GM13976 (cell line): ENCODE data around the gene GABBR2.
"Not testable (repeated sequence)": the region's sequence is repeated elsewhere in the genome, so short reads cannot be mapped to it uniquely, and the experiment has no call there.

Source experiments
- DNase-seq: peaks from one replicate; pipeline ENCODE4 v3.0.0; 2012; ENCODE audit warnings: low spot score
- CTCF ChIP-seq: IDR thresholded peaks from 2 replicates; pipeline ENCODE4 v1.5.1; 2012; ENCODE audit warnings: borderline replicate concordance, mild to moderate bottlenecking; ENCODE audit not compliant: insufficient read depth; ENCODE audit errors: extremely low read depth, missing control alignments, control extremely low read depth
- in situ Hi-C: fragments of 300-500 bp; cut with MboI; formaldehyde crosslinking; loops from one replicate; pipeline ENCODE4 v1.12.0; 2022; ENCODE audit warnings: low sequenced_read_pairs, mixed read lengths, inconsistent platforms; ENCODE audit not compliant: unreplicated experiment

Gene GABBR2

GRCh38 chr9:98673681-98674080 is 35.1 kb downstream of the GABBR2 start:
- TF ChIP-seq CTCF = no peak
- in situ Hi-C loops = no loop called here
- DNase-seq = no peak

- DNase-seq = no peak
- no peak for TF ChIP-seq CTCF
- in situ Hi-C loops = no loop called here
These were observed 41.6 kb downstream of the GABBR2 start for GRCh38 chr9:98667005-98667640.

DNA sequence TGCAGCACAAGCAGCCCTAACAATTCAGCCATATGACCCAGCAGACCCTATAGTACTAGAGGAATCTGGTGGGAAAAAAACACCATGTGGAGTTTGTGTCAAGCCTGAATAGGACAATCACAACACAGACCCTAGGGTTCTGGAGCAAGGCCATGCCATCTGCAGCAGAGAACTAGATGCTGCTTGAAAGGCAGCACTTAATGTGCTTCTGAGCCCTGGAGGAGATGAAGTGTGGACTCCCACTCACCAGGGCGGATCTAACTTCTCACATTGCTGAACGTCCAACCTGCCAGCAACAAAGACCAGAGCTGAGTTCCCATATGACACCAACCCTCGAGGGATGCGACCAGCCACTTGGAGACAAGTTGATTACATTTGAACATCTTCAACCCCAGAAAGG is 43.2 kb downstream of the GABBR2 start:
- DNase-seq = no peak
- no peak for TF ChIP-seq CTCF
- in situ Hi-C loops = no loop called here

GRCh38 chr9:98660541-98660940 is 48.2 kb downstream of the GABBR2 start:
- TF ChIP-seq CTCF = no peak
- DNase-seq = no peak
- in situ Hi-C loops = no loop called here

DNA sequence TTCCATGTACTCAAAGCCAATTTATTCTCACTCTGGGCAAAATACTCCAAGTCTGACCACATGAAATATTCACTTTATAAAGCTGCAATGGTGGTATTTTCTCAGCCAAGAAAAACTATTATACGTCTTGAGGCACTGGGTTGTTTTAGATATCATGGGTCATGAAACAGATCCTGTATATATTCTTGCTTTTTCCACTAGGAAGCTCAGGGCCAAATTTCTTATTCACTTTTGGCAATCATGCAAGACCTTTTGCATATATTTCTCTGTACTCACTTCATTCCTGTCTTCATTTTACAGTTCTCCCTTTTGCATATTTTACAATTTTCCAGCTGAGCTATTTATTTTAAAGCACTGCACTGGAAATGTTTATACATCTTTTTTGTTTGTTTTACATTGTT is 49.8 kb downstream of the GABBR2 start:
- no peak for TF ChIP-seq CTCF
- DNase-seq = no peak
- in situ Hi-C loops = no loop called here

DNA sequence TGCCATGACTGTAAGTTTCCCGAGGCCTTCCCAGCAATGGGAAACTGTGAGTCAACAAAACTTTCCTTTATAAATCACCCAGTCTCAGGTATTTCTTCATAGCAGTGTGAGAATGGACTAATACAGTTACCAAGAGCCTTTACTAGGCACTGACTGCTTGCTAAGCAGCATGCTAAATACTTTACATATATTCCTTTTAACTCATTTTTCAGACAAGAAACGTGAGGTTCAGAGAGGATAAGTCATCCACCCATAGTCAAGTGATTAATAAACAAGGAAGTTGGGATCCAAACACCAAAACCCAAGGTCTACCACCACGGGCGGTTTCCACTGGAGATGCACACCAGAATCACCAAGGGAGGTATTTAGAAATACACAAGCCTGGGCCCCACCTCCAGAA is 50.8 kb downstream of the GABBR2 start:
- in situ Hi-C loops = no loop called here
- no peak for TF ChIP-seq CTCF
- DNase-seq = no peak

GRCh38 chr9:98656511-98656910 is 52.2 kb downstream of the GABBR2 start:
- DNase-seq = no peak
- TF ChIP-seq CTCF = no peak
- in situ Hi-C loops = no loop called here

- not testable (repeated sequence) for DNase-seq
These were observed 53.3 kb downstream of the GABBR2 start for GRCh38 chr9:98655428-98655827.

More at GRCh38 chr9:98655428-98655827, 53.3 kb downstream of the GABBR2 start:
- in situ Hi-C loops = not testable (repeated sequence)
